Measurements from ENCODE around the gene MAP3K10. TPM values are rescaled to one million over a fixed set of nuclear protein-coding genes. Genes with fewer than 3 reads are reported as not detected.

MAP3K10 gene
- total RNA-seq, 2 experiments from 2014 or later, result 20.8 to 21.7 TPM

GRCh38 chr19:40239415-40240226, 48.4 kb downstream of the MAP3K10 start:
- intact Hi-C loops (cut with DNase I, micrococcal nuclease), result no loop called here

GRCh38 chr19:40240332-40240731, 49.1 kb downstream of the MAP3K10 start:
- no peak overlapping the region for H3K27ac ChIP-seq (ENCODE audit: low read depth in 1 of 2, low read length in 2 of 2)
- Mint-ChIP-seq H3K4me3 (no peak overlapping the region), H3K9me3 (no peaks in the 10 kb centered on the region), H3K27me3 (no peaks in the 10 kb centered on the region), H3K36me3 (ENCODE audit: low read depth) (peaks cover 81% of the 10 kb centered on the region), H3K27ac (no peak overlapping the region), H3K4me1 (ENCODE audit: low read depth) (no peaks in the 10 kb centered on the region)
- H3K4me1 ChIP-seq (ENCODE audit: insufficient read depth, low read length), result no peaks in the 10 kb centered on the region
- peaks cover 73% of the 10 kb centered on the region for H3K36me3 ChIP-seq (ENCODE audit: insufficient read depth, low read length)
- ChIA-PET POLR2A (no interaction called here), CTCF (no interaction called here)
- no peak overlapping the region for H3K4me3 ChIP-seq (ENCODE audit: low read length)
- intact Hi-C loops (cut with DNase I, micrococcal nuclease), result no loop called here
- TF ChIP-seq CTCF (IDR thresholded peaks at IDR 0.05), result no peak
- H3K27me3 ChIP-seq (ENCODE audit: control insufficient read depth in 1 of 2, insufficient read depth in 2 of 2, low read length in 2 of 2), result no peaks in the 10 kb centered on the region
- ATAC-seq (ENCODE audit: poor library complexity), result no peak
- no peak for DNase-seq
- no peaks in the 10 kb centered on the region for H3K9me3 ChIP-seq (ENCODE audit: control insufficient read depth in 1 of 2, insufficient read depth in 1 of 2, low read length in 2 of 2)

More at GRCh38 chr19:40239415-40240226, 48.4 kb downstream of the MAP3K10 start:
- no peaks in the 10 kb centered on the region for H3K27me3 ChIP-seq (ENCODE audit: control insufficient read depth in 1 of 2, insufficient read depth in 2 of 2, low read length in 2 of 2)
- Mint-ChIP-seq H3K27me3 (no peaks in the 10 kb centered on the region), H3K27ac (no peak overlapping the region), H3K36me3 (ENCODE audit: low read depth) (peaks cover 81% of the 10 kb centered on the region), H3K4me1 (ENCODE audit: low read depth) (no peaks in the 10 kb centered on the region), H3K9me3 (no peaks in the 10 kb centered on the region), H3K4me3 (no peak overlapping the region)
- DNase-seq (no peak), ATAC-seq (ENCODE audit: poor library complexity) (no peak)
- no peak overlapping the region for H3K4me3 ChIP-seq (ENCODE audit: low read length)
- no peaks in the 10 kb centered on the region for H3K4me1 ChIP-seq (ENCODE audit: insufficient read depth, low read length)
- H3K36me3 ChIP-seq (ENCODE audit: insufficient read depth, low read length), result peaks cover 77% of the 10 kb centered on the region
- POLR2A ChIA-PET, result no interaction called here
- no peak overlapping the region for H3K27ac ChIP-seq (ENCODE audit: low read depth in 1 of 2, low read length in 2 of 2)
- no peak for TF ChIP-seq CTCF (IDR thresholded peaks at IDR 0.05)
- CTCF ChIA-PET, result no interaction called here
- H3K9me3 ChIP-seq (ENCODE audit: control insufficient read depth in 1 of 2, insufficient read depth in 1 of 2, low read length in 2 of 2), result no peaks in the 10 kb centered on the region

- H3K27ac Mint-ChIP-seq, result no peak overlapping the region
- H3K36me3 Mint-ChIP-seq (ENCODE audit: low read depth), result peaks cover 79% of the 10 kb centered on the region
Measured at GRCh38 chr19:40241125-40241808, 50.0 kb downstream of the MAP3K10 start.

More at GRCh38 chr19:40241125-40241808, 50.0 kb downstream of the MAP3K10 start:
- Mint-ChIP-seq H3K27me3 (no peaks in the 10 kb centered on the region), H3K4me3 (no peak overlapping the region), H3K4me1 (ENCODE audit: low read depth) (peaks cover 1% of the 10 kb centered on the region), H3K9me3 (no peaks in the 10 kb centered on the region)
- ATAC-seq (ENCODE audit: poor library complexity) (no peak), DNase-seq (no peak)
- CTCF ChIA-PET, result no interaction called here
- Histone ChIP-seq H3K27ac (ENCODE audit: low read depth in 1 of 2, low read length in 2 of 2) (no peak overlapping the region), H3K4me1 (ENCODE audit: insufficient read depth, low read length) (no peaks in the 10 kb centered on the region), H3K27me3 (ENCODE audit: control insufficient read depth in 1 of 2, insufficient read depth in 2 of 2, low read length in 2 of 2) (no peaks in the 10 kb centered on the region), H3K4me3 (ENCODE audit: low read length) (no peak overlapping the region), H3K9me3 (ENCODE audit: control insufficient read depth in 1 of 2, insufficient read depth in 1 of 2, low read length in 2 of 2) (no peaks in the 10 kb centered on the region), H3K36me3 (ENCODE audit: insufficient read depth, low read length) (peaks cover 64% of the 10 kb centered on the region)
- POLR2A ChIA-PET, result no interaction called here
- intact Hi-C loops (cut with DNase I, micrococcal nuclease), result no loop called here
- no peak for TF ChIP-seq CTCF (IDR thresholded peaks at IDR 0.05)
